ENCODE data around the gene SYT15.
"Not testable (repeated sequence)": the region's sequence is repeated elsewhere in the genome, so short reads cannot be mapped to it uniquely, and the experiment has no call there.

The SYT15 gene

GRCh38 chr10:46640005-46640404, 61.1 kb downstream of the SYT15 start:
- not testable (repeated sequence) for H4K8ac ChIP-seq (ENCODE audit: low read depth, low read length); H3K4me3 ChIP-seq (ENCODE audit: low read length); H3K36me3 ChIP-seq (ENCODE audit: control insufficient read depth, insufficient read depth, low read length); H3K79me1 ChIP-seq (ENCODE audit: low read length); H3K18ac ChIP-seq (ENCODE audit: low read length); H2BK120ac ChIP-seq (ENCODE audit: low read depth, low read length); H2AK5ac ChIP-seq (ENCODE audit: low read length); H3K27me3 ChIP-seq (ENCODE audit: insufficient read depth, low read length, poor library complexity); DNase-seq; H3K4me2 ChIP-seq (ENCODE audit: low read length); H2BK5ac ChIP-seq (ENCODE audit: low read length); H3K4ac ChIP-seq (ENCODE audit: low read depth, low read length); H3K23ac ChIP-seq (ENCODE audit: low read length); H3K79me2 ChIP-seq (ENCODE audit: control insufficient read depth, insufficient read depth, low read length); H3K4me1 ChIP-seq (ENCODE audit: control insufficient read depth, low read depth, low read length); H3K56ac ChIP-seq (ENCODE audit: low read length); H2BK15ac ChIP-seq (replicated peaks; ENCODE audit: low read depth); H3K27ac ChIP-seq (ENCODE audit: low read depth, low read length); H3K9ac ChIP-seq (ENCODE audit: low read length); H4K5ac ChIP-seq (ENCODE audit: low read length)
